ENCODE data around the gene TERT.

Gene TERT

GRCh38 chr5:1321576-1321975 is 26.7 kb upstream of the TERT start:
- Histone ChIP-seq H3K36me3 (peaks cover 82 to 98% (median 90%) of the 10 kb centered on the region in 11 experiments), H3K27ac (no peak overlapping the region), H3K4me1 (peaks cover 13 to 89% (median 72%) of the 10 kb centered on the region in 10 experiments)

GRCh38 chr5:1320436-1321344 is 25.8 kb upstream of the TERT start:
- TF ChIP-seq Cebpa-rat (IDR thresholded peaks at IDR 0.05) = no peak
- Histone ChIP-seq H3K27ac (no peak overlapping the region), H3K27me3 (peaks cover 0 to 54% (median 0%) of the 10 kb centered on the region in 11 experiments; a peak in 8 of 22 replicates), H3K4me2 (peak overlapping the region in 5 of 11 experiments; percentile 75 to 98 (median 79); a peak in 4 of 22 replicates), H3K36me3 (peaks cover 73 to 89% (median 81%) of the 10 kb centered on the region in 11 experiments), H3K4me3 (no peak overlapping the region), H4K20me1 (peaks cover 9 to 100% (median 99%) of the 10 kb centered on the region in 11 experiments; a peak in 21 of 22 replicates), H3K9ac (no peak overlapping the region), H3K9me3 (replicated peaks in 1 of 11) (no peaks in the 10 kb centered on the region), H3K4me1 (peaks cover 22 to 98% (median 80%) of the 10 kb centered on the region in 10 experiments)

More at GRCh38 chr5:1321576-1321975, 26.7 kb upstream of the TERT start:
- TF ChIP-seq Cebpa-rat (IDR thresholded peaks at IDR 0.05) = no peak
- Histone ChIP-seq H4K20me1 (peaks cover 18 to 100% (median 99%) of the 10 kb centered on the region in 11 experiments), H3K9ac (no peak overlapping the region), H3K4me2 (peak overlapping the region in 3 of 11 experiments; percentile 76 to 86 (median 77); a peak in 5 of 22 replicates), H3K9me3 (replicated peaks in 1 of 11) (no peaks in the 10 kb centered on the region), H3K27me3 (peaks cover 0 to 45% (median 0%) of the 10 kb centered on the region in 11 experiments; a peak in 7 of 22 replicates), H3K4me3 (no peak overlapping the region)

GRCh38 chr5:1319436-1320256 is 24.8 kb upstream of the TERT start:
- Histone ChIP-seq H3K36me3 (peaks cover 62 to 79% (median 71%) of the 10 kb centered on the region in 11 experiments), H3K9me3 (replicated peaks in 1 of 11) (no peaks in the 10 kb centered on the region), H3K4me3 (no peak overlapping the region; a peak in 1 of 20 replicates), H3K4me2 (peak overlapping the region; percentile 16 to 98 (median 78)), H3K9ac (peak overlapping the region in 4 of 11 experiments; percentile 3 to 33 (median 21); a peak in 5 of 22 replicates), H3K27ac (peak overlapping the region in 3 of 11 experiments; percentile 19 to 50 (median 20); a peak in 3 of 22 replicates), H4K20me1 (peaks cover 5 to 100% (median 97%) of the 10 kb centered on the region in 11 experiments; a peak in 20 of 22 replicates), H3K27me3 (peaks cover 0 to 64% (median 0%) of the 10 kb centered on the region in 11 experiments; a peak in 9 of 22 replicates), H3K4me1 (peaks cover 32 to 100% (median 82%) of the 10 kb centered on the region in 10 experiments)
- TF ChIP-seq Cebpa-rat (IDR thresholded peaks at IDR 0.05) = no peak

GRCh38 chr5:1318659-1319251 is 23.9 kb upstream of the TERT start:
- Histone ChIP-seq H3K27ac (peak overlapping the region in 2 of 11 experiments; percentile 20 to 50; a peak in 2 of 22 replicates), H3K4me2 (peak overlapping the region; percentile 16 to 98 (median 78)), H3K9me3 (replicated peaks in 1 of 11) (no peaks in the 10 kb centered on the region), H3K27me3 (peaks cover 0 to 73% (median 0%) of the 10 kb centered on the region in 11 experiments; a peak in 10 of 22 replicates), H3K4me3 (no peak overlapping the region; a peak in 1 of 20 replicates), H3K9ac (peak overlapping the region in 3 of 11 experiments; percentile 21 to 54 (median 52); a peak in 6 of 22 replicates), H4K20me1 (peaks cover 5 to 100% (median 88%) of the 10 kb centered on the region in 11 experiments; a peak in 20 of 22 replicates), H3K36me3 (peaks cover 53 to 70% (median 62%) of the 10 kb centered on the region in 11 experiments), H3K4me1 (peaks cover 41 to 100% (median 85%) of the 10 kb centered on the region in 10 experiments)
- TF ChIP-seq Cebpa-rat (IDR thresholded peaks at IDR 0.05) = no peak

- peak overlapping the region in 3 of 11 experiments; percentile 21 to 54 (median 52); a peak in 3 of 22 replicates for H3K9ac ChIP-seq
- H3K4me2 ChIP-seq = peak overlapping the region in 8 of 11 experiments; percentile 49 to 98 (median 86); a peak in 16 of 22 replicates
- H4K20me1 ChIP-seq = peaks cover 2 to 100% (median 85%) of the 10 kb centered on the region in 11 experiments; a peak in 20 of 22 replicates
- peaks cover 47 to 62% (median 55%) of the 10 kb centered on the region in 11 experiments for H3K36me3 ChIP-seq
- no peak overlapping the region for H3K4me3 ChIP-seq
- peaks cover 0 to 80% (median 0%) of the 10 kb centered on the region in 11 experiments; a peak in 10 of 22 replicates for H3K27me3 ChIP-seq
- no peaks in the 10 kb centered on the region for H3K9me3 ChIP-seq (replicated peaks in 1 of 11)
- peaks cover 48 to 100% (median 85%) of the 10 kb centered on the region in 10 experiments for H3K4me1 ChIP-seq
- H3K27ac ChIP-seq = peak overlapping the region in 2 of 11 experiments; percentile 20 to 50; a peak in 1 of 22 replicates
- TF ChIP-seq Cebpa-rat (IDR thresholded peaks at IDR 0.05) = no peak
Observed at GRCh38 chr5:1317921-1318565, 23.2 kb upstream of the TERT start.

GRCh38 chr5:1316588-1317340 is 21.9 kb upstream of the TERT start:
- Histone ChIP-seq H3K4me3 (peak overlapping the region in 4 of 10 experiments; percentile 45 to 57 (median 50); a peak in 5 of 20 replicates), H3K27ac (peak overlapping the region in 5 of 11 experiments; percentile 35 to 87 (median 48); a peak in 8 of 22 replicates), H4K20me1 (peaks cover 0 to 98% (median 72%) of the 10 kb centered on the region in 11 experiments; a peak in 20 of 22 replicates), H3K9me3 (replicated peaks in 1 of 11) (peaks cover 0 to 5% (median 2%) of the 10 kb centered on the region in 11 experiments; a peak in 18 of 22 replicates), H3K9ac (peak overlapping the region in 6 of 11 experiments; percentile 2 to 78 (median 70); a peak in 10 of 22 replicates), H3K4me1 (peaks cover 55 to 100% (median 88%) of the 10 kb centered on the region in 10 experiments), H3K4me2 (peak overlapping the region; percentile 60 to 98 (median 94)), H3K27me3 (peaks cover 0 to 93% (median 0%) of the 10 kb centered on the region in 11 experiments; a peak in 10 of 22 replicates), H3K36me3 (peaks cover 37 to 50% (median 43%) of the 10 kb centered on the region in 11 experiments)
- TF ChIP-seq Cebpa-rat (IDR thresholded peaks at IDR 0.05) = no peak
